K562 (cell line): ENCODE results near the gene SIRT7. TPM values are rescaled to one million over a fixed set of nuclear protein-coding genes. Genes with fewer than 3 reads are reported as not detected.

Source experiments
- ARNT ChIP-seq, 2 experiments: fragments of 450-650 bp; IDR thresholded peaks; 2 replicates each; pipeline ENCODE4 v1.6.1; 2016; ENCODE audit warnings: mild to moderate bottlenecking in 1 of 2
- BMI1 ChIP-seq: fragments of 150-350 bp; IDR thresholded peaks from 2 replicates; pipeline ENCODE4 v1.6.1; 2014; ENCODE audit warnings: low read length
- BRD4 ChIP-seq: fragments of 200-600 bp; sonication (generic); IDR thresholded peaks from 2 replicates; pipeline ENCODE4 v1.6.1; 2017; ENCODE audit warnings: inconsistent platforms
- CCNT2 ChIP-seq: IDR thresholded peaks from 2 replicates; pipeline ENCODE4 v1.6.1; 2011; ENCODE audit warnings: borderline replicate concordance, low read depth, mild to moderate bottlenecking, moderate library complexity, mixed read lengths, low read length; ENCODE audit not compliant: insufficient read length; ENCODE audit errors: extremely low read depth
- ETS2 ChIP-seq: IDR thresholded peaks from 2 replicates; pipeline ENCODE4 v1.6.1; 2016; ENCODE audit warnings: borderline replicate concordance, missing genetic modification characterization, mild to moderate bottlenecking, moderate library complexity, missing compliant biosample characterization; ENCODE audit not compliant: poor library complexity, severe bottlenecking
- KLF6 ChIP-seq: fragments of 250-450 bp; sonication (Bioruptor Pico); IDR thresholded peaks from 2 replicates; pipeline ENCODE4 v1.4.0; 2020; ENCODE audit warnings: mild to moderate bottlenecking, moderate library complexity, borderline replicate concordance
- MCM5 ChIP-seq: fragments of 450-650 bp; IDR thresholded peaks from 2 replicates; pipeline ENCODE4 v1.6.1; 2016; ENCODE audit warnings: low read depth
- PTBP1 ChIP-seq: fragments of 200-400 bp; formaldehyde crosslinking; IDR thresholded peaks from 2 replicates; pipeline ENCODE4 v1.6.1; 2017; ENCODE audit warnings: low read depth, low read length
- SMARCE1 ChIP-seq: fragments of 450-650 bp; IDR thresholded peaks from 2 replicates; pipeline ENCODE4 v1.7.1; 2016; ENCODE audit warnings: mild to moderate bottlenecking
- SOX6 ChIP-seq: fragments of 450-650 bp; IDR thresholded peaks from 2 replicates; pipeline ENCODE4 v1.6.1; 2014; ENCODE audit warnings: mild to moderate bottlenecking
- TEAD2 ChIP-seq: fragments of 450-650 bp; IDR thresholded peaks from 2 replicates; pipeline ENCODE4 v1.6.1; 2016; ENCODE audit warnings: missing genetic modification characterization, control low read depth, missing compliant biosample characterization
- ZNF165 ChIP-seq: fragments of 250-450 bp; sonication (Bioruptor Pico); IDR thresholded peaks from 2 replicates; pipeline ENCODE4 v1.4.0; 2020; ENCODE audit warnings: borderline replicate concordance
- ZNF232 ChIP-seq: sonication (generic); formaldehyde crosslinking; IDR thresholded peaks from 2 replicates; pipeline ENCODE4 v1.8.0; 2022; ENCODE audit warnings: mild to moderate bottlenecking, missing genetic modification reagents
- ZNF274 ChIP-seq: IDR thresholded peaks from 2 replicates; pipeline ENCODE4 v1.6.1; 2011; ENCODE audit warnings: low read depth, mild to moderate bottlenecking, low read length, moderate library complexity, borderline replicate concordance
- ZNF668 ChIP-seq: fragments of 250-450 bp; sonication (Bioruptor Pico); IDR thresholded peaks from 2 replicates; pipeline ENCODE4 v1.8.0; 2022; ENCODE audit warnings: mild to moderate bottlenecking, inconsistent platforms
- ZNF764 ChIP-seq: fragments of 250-450 bp; sonication (Bioruptor Pico); IDR thresholded peaks from 2 replicates; pipeline ENCODE4 v1.4.0; 2020; ENCODE audit warnings: low read depth, mild to moderate bottlenecking, moderate library complexity
- polyA plus RNA-seq, 8 experiments: library from polyadenylated mRNA; depleted of rRNA in 4 of 8; stranded (reverse) in 5 of 8; unstranded in 3 of 8; fragments of >200 nt; fragmentation: Nextera tagmentation in 2 of 8; fragmentation: Illumina TruSeq in 1 of 8; extraction: Ambion mirVana in 2 of 8; extraction: Trizol in 1 of 8; gene quantifications; 2 replicates each; pipeline versions ENCODE4 v1.2.1 to v1.2.3, GENCODE V29; 2011 to 2014; ENCODE audit warnings: inconsistent platforms in 1 of 8, missing spikeins in 1 of 8
- total RNA-seq, 7 experiments: library from RNA; depleted of rRNA in 6 of 7; stranded (reverse); fragments of >200 nt in 6 of 7; fragmentation: Illumina TruSeq in 2 of 7; extraction: Trizol in 2 of 7; gene quantifications; 2 replicates each; pipeline versions ENCODE4 v1.2.1 to v1.2.3, GENCODE V29; 2011 to 2021; ENCODE audit warnings: low replicate concordance in 1 of 7
- TF ChIP-seq, protein P1 (sequence below): fragments of 250-450 bp; sonication (Bioruptor Pico); IDR thresholded peaks from 2 replicates; pipeline ENCODE4 v1.8.0; 2022; ENCODE audit warnings: inconsistent platforms
- TF ChIP-seq, protein P2 (sequence below): fragments of 200-800 bp; sonication (Bioruptor generic); IDR thresholded peaks from 2 replicates; pipeline ENCODE4 v1.6.1; 2016; ENCODE audit warnings: missing genetic modification characterization, missing compliant biosample characterization
- TF ChIP-seq, protein P3 (sequence below): fragments of 450-650 bp; IDR thresholded peaks from 2 replicates; pipeline ENCODE4 v1.6.1; 2018; ENCODE audit not compliant: partially characterized antibody

The SIRT7 gene
- total and polyA plus RNA-seq, 9 of the 15 experiments (the other 6 are each of a cell fraction or from before 2014, with no cell fraction given): 1.6 to 54.8 (median 20.3) TPM

DNA sequence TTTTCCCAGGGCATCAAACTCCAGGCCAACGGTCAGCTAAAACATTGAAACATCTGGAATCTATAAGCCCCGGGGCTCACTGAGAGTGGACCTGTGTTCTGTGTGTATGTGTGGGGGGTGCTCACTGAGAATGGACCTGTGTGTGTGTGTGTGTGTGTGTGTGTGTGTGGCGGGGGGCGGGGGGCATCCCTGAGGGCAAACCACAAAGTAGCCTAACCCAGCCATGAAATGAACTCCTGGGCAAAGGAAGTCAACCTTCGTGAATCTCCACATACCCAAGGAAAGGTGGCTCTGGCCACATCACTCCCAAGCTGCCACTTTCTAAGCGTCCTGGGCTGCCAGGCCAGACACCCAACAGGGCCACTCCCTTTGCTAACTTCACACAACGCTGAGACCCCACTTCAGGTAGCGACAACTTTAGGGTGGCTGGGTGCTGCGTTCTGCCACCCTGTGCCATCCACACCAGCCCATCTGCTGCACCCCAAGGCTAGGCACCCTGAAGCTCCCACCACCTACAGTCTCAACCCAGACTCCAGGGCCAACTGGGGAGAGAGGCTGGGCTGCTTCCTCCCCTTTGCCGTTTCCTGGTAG, 8.0 kb upstream of the SIRT7 start (continued):
- TF ChIP-seq, protein P1, sequence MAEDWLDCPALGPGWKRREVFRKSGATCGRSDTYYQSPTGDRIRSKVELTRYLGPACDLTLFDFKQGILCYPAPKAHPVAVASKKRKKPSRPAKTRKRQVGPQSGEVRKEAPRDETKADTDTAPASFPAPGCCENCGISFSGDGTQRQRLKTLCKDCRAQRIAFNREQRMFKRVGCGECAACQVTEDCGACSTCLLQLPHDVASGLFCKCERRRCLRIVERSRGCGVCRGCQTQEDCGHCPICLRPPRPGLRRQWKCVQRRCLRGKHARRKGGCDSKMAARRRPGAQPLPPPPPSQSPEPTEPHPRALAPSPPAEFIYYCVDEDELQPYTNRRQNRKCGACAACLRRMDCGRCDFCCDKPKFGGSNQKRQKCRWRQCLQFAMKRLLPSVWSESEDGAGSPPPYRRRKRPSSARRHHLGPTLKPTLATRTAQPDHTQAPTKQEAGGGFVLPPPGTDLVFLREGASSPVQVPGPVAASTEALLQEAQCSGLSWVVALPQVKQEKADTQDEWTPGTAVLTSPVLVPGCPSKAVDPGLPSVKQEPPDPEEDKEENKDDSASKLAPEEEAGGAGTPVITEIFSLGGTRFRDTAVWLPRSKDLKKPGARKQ (CRISPR knock-in tag): no peak
- TF ChIP-seq ZNF232 (CRISPR knock-in tag) (no peak), ZNF764 (no peak), ZNF165 (CRISPR knock-in tag) (no peak), MCM5 (no peak), ETS2 (tag) (no peak), ZNF668 (CRISPR knock-in tag) (no peak), TEAD2 (no peak), ZNF274 (no peak), BMI1 (no peak), ARNT (IDR thresholded peaks at IDR 0.05) (no peak), PTBP1 (no peak), KLF6 (no peak), SOX6 (no peak), SMARCE1 (no peak), CCNT2 (peak; percentile 14), BRD4 (no peak)
- TF ChIP-seq, protein P2, sequence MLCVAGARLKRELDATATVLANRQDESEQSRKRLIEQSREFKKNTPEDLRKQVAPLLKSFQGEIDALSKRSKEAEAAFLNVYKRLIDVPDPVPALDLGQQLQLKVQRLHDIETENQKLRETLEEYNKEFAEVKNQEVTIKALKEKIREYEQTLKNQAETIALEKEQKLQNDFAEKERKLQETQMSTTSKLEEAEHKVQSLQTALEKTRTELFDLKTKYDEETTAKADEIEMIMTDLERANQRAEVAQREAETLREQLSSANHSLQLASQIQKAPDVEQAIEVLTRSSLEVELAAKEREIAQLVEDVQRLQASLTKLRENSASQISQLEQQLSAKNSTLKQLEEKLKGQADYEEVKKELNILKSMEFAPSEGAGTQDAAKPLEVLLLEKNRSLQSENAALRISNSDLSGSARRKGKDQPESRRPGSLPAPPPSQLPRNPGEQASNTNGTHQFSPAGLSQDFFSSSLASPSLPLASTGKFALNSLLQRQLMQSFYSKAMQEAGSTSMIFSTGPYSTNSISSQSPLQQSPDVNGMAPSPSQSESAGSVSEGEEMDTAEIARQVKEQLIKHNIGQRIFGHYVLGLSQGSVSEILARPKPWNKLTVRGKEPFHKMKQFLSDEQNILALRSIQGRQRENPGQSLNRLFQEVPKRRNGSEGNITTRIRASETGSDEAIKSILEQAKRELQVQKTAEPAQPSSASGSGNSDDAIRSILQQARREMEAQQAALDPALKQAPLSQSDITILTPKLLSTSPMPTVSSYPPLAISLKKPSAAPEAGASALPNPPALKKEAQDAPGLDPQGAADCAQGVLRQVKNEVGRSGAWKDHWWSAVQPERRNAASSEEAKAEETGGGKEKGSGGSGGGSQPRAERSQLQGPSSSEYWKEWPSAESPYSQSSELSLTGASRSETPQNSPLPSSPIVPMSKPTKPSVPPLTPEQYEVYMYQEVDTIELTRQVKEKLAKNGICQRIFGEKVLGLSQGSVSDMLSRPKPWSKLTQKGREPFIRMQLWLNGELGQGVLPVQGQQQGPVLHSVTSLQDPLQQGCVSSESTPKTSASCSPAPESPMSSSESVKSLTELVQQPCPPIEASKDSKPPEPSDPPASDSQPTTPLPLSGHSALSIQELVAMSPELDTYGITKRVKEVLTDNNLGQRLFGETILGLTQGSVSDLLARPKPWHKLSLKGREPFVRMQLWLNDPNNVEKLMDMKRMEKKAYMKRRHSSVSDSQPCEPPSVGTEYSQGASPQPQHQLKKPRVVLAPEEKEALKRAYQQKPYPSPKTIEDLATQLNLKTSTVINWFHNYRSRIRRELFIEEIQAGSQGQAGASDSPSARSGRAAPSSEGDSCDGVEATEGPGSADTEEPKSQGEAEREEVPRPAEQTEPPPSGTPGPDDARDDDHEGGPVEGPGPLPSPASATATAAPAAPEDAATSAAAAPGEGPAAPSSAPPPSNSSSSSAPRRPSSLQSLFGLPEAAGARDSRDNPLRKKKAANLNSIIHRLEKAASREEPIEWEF (CRISPR knock-in tag): no peak
- TF ChIP-seq, protein P3, sequence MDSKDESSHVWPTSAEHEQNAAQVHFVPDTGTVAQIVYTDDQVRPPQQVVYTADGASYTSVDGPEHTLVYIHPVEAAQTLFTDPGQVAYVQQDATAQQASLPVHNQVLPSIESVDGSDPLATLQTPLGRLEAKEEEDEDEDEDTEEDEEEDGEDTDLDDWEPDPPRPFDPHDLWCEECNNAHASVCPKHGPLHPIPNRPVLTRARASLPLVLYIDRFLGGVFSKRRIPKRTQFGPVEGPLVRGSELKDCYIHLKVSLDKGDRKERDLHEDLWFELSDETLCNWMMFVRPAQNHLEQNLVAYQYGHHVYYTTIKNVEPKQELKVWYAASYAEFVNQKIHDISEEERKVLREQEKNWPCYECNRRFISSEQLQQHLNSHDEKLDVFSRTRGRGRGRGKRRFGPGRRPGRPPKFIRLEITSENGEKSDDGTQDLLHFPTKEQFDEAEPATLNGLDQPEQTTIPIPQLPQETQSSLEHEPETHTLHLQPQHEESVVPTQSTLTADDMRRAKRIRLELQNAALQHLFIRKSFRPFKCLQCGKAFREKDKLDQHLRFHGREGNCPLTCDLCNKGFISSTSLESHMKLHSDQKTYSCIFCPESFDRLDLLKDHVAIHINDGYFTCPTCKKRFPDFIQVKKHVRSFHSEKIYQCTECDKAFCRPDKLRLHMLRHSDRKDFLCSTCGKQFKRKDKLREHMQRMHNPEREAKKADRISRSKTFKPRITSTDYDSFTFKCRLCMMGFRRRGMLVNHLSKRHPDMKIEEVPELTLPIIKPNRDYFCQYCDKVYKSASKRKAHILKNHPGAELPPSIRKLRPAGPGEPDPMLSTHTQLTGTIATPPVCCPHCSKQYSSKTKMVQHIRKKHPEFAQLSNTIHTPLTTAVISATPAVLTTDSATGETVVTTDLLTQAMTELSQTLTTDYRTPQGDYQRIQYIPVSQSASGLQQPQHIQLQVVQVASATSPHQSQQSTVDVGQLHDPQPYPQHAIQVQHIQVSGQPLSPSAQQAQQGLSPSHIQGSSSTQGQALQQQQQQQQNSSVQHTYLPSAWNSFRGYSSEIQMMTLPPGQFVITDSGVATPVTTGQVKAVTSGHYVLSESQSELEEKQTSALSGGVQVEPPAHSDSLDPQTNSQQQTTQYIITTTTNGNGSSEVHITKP: no peak
